Mucosa of stomach (tissue), 1 donor: ENCODE data around the gene NANOS3.

Source experiments
- H3K27me3 ChIP-seq: one replicate; pipeline ENCODE4 v1.7.0; 2013; ENCODE audit warnings: mild to moderate bottlenecking, low read length; ENCODE audit not compliant: control insufficient read depth, insufficient read depth
- H3K36me3 ChIP-seq: one replicate; pipeline ENCODE4 v1.7.0; 2013; ENCODE audit warnings: low read length; ENCODE audit not compliant: control insufficient read depth, insufficient read depth
- H3K4me1 ChIP-seq: one replicate; pipeline ENCODE4 v1.7.0; 2013; ENCODE audit warnings: mild to moderate bottlenecking, low read length; ENCODE audit not compliant: control insufficient read depth, insufficient read depth
- H3K4me3 ChIP-seq: one replicate; pipeline ENCODE4 v1.7.0; 2013; ENCODE audit warnings: low read length
- H3K9ac ChIP-seq: one replicate; pipeline ENCODE4 v1.7.0; 2013; ENCODE audit warnings: mild to moderate bottlenecking, low read length, moderate library complexity
- H3K9me3 ChIP-seq: one replicate; pipeline ENCODE4 v1.7.0; 2013; ENCODE audit warnings: mild to moderate bottlenecking, low read length, moderate library complexity; ENCODE audit not compliant: control insufficient read depth
- donor health status: Pancreatic carcinoma.

Gene NANOS3

GRCh38 chr19:13839130-13839937 is 37.6 kb upstream of the NANOS3 start:
- peaks cover 63% of the 10 kb centered on the region for H3K4me1 ChIP-seq
- peaks cover 6% of the 10 kb centered on the region for H3K36me3 ChIP-seq
- H3K4me3 ChIP-seq, result peak overlapping the region; percentile 80
- H3K9me3 ChIP-seq, result no peaks in the 10 kb centered on the region
- peak overlapping the region; percentile 99 for H3K9ac ChIP-seq
- no peaks in the 10 kb centered on the region for H3K27me3 ChIP-seq

GRCh38 chr19:13839938-13840304 is 37.0 kb upstream of the NANOS3 start:
- peaks cover 6% of the 10 kb centered on the region for H3K36me3 ChIP-seq
- H3K4me3 ChIP-seq, result peak overlapping the region; percentile 80
- peak overlapping the region; percentile 99 for H3K9ac ChIP-seq
- no peaks in the 10 kb centered on the region for H3K27me3 ChIP-seq
- H3K4me1 ChIP-seq, result peaks cover 69% of the 10 kb centered on the region
- H3K9me3 ChIP-seq, result no peaks in the 10 kb centered on the region

GRCh38 chr19:13840305-13841085 is 36.4 kb upstream of the NANOS3 start:
- Histone ChIP-seq H3K4me1 (peaks cover 73% of the 10 kb centered on the region), H3K4me3 (peak overlapping the region; percentile 80), H3K9me3 (no peaks in the 10 kb centered on the region), H3K9ac (peak overlapping the region; percentile 99), H3K36me3 (peaks cover 6% of the 10 kb centered on the region), H3K27me3 (no peaks in the 10 kb centered on the region)

GRCh38 chr19:13841086-13841961 is 35.6 kb upstream of the NANOS3 start:
- peak overlapping the region; percentile 99 for H3K9ac ChIP-seq
- H3K4me3 ChIP-seq, result peak overlapping the region; percentile 51
- no peaks in the 10 kb centered on the region for H3K36me3 ChIP-seq
- no peaks in the 10 kb centered on the region for H3K27me3 ChIP-seq
- no peaks in the 10 kb centered on the region for H3K9me3 ChIP-seq
- peaks cover 72% of the 10 kb centered on the region for H3K4me1 ChIP-seq

GRCh38 chr19:13841962-13842290 is 35.0 kb upstream of the NANOS3 start:
- peak overlapping the region; percentile 51 for H3K4me3 ChIP-seq
- H3K36me3 ChIP-seq, result no peaks in the 10 kb centered on the region
- peaks cover 73% of the 10 kb centered on the region for H3K4me1 ChIP-seq
- H3K9ac ChIP-seq, result peak overlapping the region; percentile 99
- no peaks in the 10 kb centered on the region for H3K9me3 ChIP-seq
- no peaks in the 10 kb centered on the region for H3K27me3 ChIP-seq

GRCh38 chr19:13842291-13843103 is 34.4 kb upstream of the NANOS3 start:
- Histone ChIP-seq H3K9ac (peak overlapping the region; percentile 99), H3K36me3 (no peaks in the 10 kb centered on the region), H3K27me3 (no peaks in the 10 kb centered on the region), H3K4me1 (peaks cover 71% of the 10 kb centered on the region), H3K4me3 (peak overlapping the region; percentile 90), H3K9me3 (no peaks in the 10 kb centered on the region)

- Histone ChIP-seq H3K4me3 (peak overlapping the region; percentile 90), H3K4me1 (peaks cover 74% of the 10 kb centered on the region), H3K9me3 (no peaks in the 10 kb centered on the region), H3K36me3 (no peaks in the 10 kb centered on the region), H3K27me3 (no peaks in the 10 kb centered on the region), H3K9ac (peak overlapping the region; percentile 99)
Measured at GRCh38 chr19:13843104-13843921, 33.6 kb upstream of the NANOS3 start.

GRCh38 chr19:13844130-13844631 is 32.8 kb upstream of the NANOS3 start:
- Histone ChIP-seq H3K9me3 (no peaks in the 10 kb centered on the region), H3K9ac (peak overlapping the region; percentile 99), H3K4me1 (peaks cover 71% of the 10 kb centered on the region), H3K27me3 (no peaks in the 10 kb centered on the region), H3K4me3 (no peak overlapping the region), H3K36me3 (no peaks in the 10 kb centered on the region)

GRCh38 chr19:13846557-13847406 is 30.2 kb upstream of the NANOS3 start:
- H3K36me3 ChIP-seq, result no peaks in the 10 kb centered on the region
- H3K4me3 ChIP-seq, result peak overlapping the region; percentile 40
- H3K9ac ChIP-seq, result peak overlapping the region; percentile 98
- no peaks in the 10 kb centered on the region for H3K27me3 ChIP-seq
- peaks cover 76% of the 10 kb centered on the region for H3K4me1 ChIP-seq
- H3K9me3 ChIP-seq, result no peaks in the 10 kb centered on the region
